K562 (cell line): ENCODE data around the gene KRT80.

ENCODE experiments used
- CHD1 ChIP-seq: fragments of 200-600 bp; sonication (generic); IDR thresholded peaks from one replicate; pipeline ENCODE4 v1.6.1; 2012; ENCODE audit warnings: mild to moderate bottlenecking, moderate library complexity, low read length, inconsistent platforms
- ETV1 ChIP-seq: fragments of 450-650 bp; conservative IDR thresholded peaks from 2 replicates; pipeline ENCODE4 v1.6.1; 2016; ENCODE audit warnings: missing genetic modification characterization, control low read depth, low read depth, missing compliant biosample characterization
- GABPA ChIP-seq: fragments of 200-800 bp; sonication (Bioruptor generic); conservative IDR thresholded peaks from 2 replicates; pipeline ENCODE4 v1.6.1; 2016; ENCODE audit warnings: low read depth, missing genetic modification characterization, missing compliant biosample characterization
- KLF16 ChIP-seq: IDR thresholded peaks from 2 replicates; pipeline ENCODE4 v1.6.1; 2016; ENCODE audit warnings: antibody characterized with exemption
- LARP7 ChIP-seq: fragments of 450-650 bp; IDR thresholded peaks from 2 replicates; pipeline ENCODE4 v1.6.1; 2016
- LEF1 ChIP-seq: fragments of 450-650 bp; IDR thresholded peaks from 2 replicates; pipeline ENCODE4 v1.6.1; 2016; ENCODE audit warnings: mild to moderate bottlenecking
- POLR2A ChIP-seq: fragments of 450-650 bp; conservative IDR thresholded peaks from 2 replicates; pipeline ENCODE4 v1.6.1; 2016
- POLR2AphosphoS5 ChIP-seq: IDR thresholded peaks from 2 replicates; pipeline ENCODE4 v1.6.1; 2011; ENCODE audit warnings: mild to moderate bottlenecking, low read depth, low read length, moderate library complexity; ENCODE audit not compliant: control insufficient read depth, insufficient read depth
- TF ChIP-seq, protein P1 (sequence below), 2 experiments: IDR thresholded peaks; 2 replicates each; pipeline ENCODE4 v1.6.1; 2012; ENCODE audit warnings: improper control_type of control experiment in 2 of 2, low read depth in 2 of 2, low read length in 2 of 2, borderline replicate concordance in 1 of 2
- TF ChIP-seq, protein P2 (sequence below): fragments of 450-650 bp; IDR thresholded peaks from 2 replicates; pipeline ENCODE4 v1.6.1; 2016; ENCODE audit warnings: low read depth, mild to moderate bottlenecking, moderate library complexity
- TF ChIP-seq, protein P3 (sequence below), 3 experiments: IDR thresholded peaks in 2 of 3; conservative IDR thresholded peaks in 1 of 3; 2 replicates each; pipeline ENCODE4 v1.5.1; 2011 to 2012; ENCODE audit warnings: low read length in 3 of 3, mild to moderate bottlenecking in 3 of 3, control low read depth in 2 of 3, improper control_type of control experiment in 1 of 3, inconsistent platforms in 1 of 3, low read depth in 1 of 3, mixed read lengths in 1 of 3, moderate library complexity in 1 of 3; ENCODE audit not compliant: insufficient read depth in 2 of 3

DNA sequence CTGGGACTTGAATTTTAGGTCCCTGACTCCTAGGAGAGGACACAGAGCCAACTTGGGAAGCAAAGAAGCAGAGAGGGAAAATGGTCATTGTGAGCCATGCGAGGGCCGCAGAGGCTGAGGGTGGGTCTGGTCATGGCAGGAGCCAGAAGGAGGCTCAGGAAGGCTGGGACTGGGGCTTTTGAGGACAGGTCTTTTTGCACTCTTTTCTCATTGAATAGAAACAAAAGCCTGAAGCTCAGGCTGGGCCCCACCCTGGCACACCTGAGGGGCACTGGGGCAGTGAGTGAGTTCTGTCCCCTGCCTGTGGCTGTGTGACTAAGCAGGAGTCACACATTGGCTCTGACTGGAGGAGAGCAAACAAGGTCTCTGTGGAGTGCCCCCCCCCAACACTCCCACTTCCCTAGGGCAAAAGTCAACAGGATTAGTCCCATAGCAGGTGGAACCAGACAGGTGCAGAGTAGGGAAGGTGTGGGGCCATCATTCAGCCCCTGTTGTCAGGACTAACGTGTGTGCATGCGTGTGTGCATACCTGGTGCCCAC is 44.1 kb upstream of the KRT80 start:
- TF ChIP-seq POLR2A (no peak), POLR2AphosphoS5 (no peak), ETV1 (tag) (no peak), LEF1 (no peak), GABPA (tag) (no peak), LARP7 (no peak), CHD1 (no peak), KLF16 (no peak)
- TF ChIP-seq, protein P1, sequence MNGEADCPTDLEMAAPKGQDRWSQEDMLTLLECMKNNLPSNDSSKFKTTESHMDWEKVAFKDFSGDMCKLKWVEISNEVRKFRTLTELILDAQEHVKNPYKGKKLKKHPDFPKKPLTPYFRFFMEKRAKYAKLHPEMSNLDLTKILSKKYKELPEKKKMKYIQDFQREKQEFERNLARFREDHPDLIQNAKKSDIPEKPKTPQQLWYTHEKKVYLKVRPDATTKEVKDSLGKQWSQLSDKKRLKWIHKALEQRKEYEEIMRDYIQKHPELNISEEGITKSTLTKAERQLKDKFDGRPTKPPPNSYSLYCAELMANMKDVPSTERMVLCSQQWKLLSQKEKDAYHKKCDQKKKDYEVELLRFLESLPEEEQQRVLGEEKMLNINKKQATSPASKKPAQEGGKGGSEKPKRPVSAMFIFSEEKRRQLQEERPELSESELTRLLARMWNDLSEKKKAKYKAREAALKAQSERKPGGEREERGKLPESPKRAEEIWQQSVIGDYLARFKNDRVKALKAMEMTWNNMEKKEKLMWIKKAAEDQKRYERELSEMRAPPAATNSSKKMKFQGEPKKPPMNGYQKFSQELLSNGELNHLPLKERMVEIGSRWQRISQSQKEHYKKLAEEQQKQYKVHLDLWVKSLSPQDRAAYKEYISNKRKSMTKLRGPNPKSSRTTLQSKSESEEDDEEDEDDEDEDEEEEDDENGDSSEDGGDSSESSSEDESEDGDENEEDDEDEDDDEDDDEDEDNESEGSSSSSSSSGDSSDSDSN (IDR thresholded peaks at IDR 0.05; ENCODE audit: borderline replicate concordance in 1 of 2, low read depth in 2 of 2, low read length in 2 of 2) = no peak
- TF ChIP-seq, protein P2, sequence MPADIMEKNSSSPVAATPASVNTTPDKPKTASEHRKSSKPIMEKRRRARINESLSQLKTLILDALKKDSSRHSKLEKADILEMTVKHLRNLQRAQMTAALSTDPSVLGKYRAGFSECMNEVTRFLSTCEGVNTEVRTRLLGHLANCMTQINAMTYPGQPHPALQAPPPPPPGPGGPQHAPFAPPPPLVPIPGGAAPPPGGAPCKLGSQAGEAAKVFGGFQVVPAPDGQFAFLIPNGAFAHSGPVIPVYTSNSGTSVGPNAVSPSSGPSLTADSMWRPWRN = no peak
- TF ChIP-seq, protein P3, sequence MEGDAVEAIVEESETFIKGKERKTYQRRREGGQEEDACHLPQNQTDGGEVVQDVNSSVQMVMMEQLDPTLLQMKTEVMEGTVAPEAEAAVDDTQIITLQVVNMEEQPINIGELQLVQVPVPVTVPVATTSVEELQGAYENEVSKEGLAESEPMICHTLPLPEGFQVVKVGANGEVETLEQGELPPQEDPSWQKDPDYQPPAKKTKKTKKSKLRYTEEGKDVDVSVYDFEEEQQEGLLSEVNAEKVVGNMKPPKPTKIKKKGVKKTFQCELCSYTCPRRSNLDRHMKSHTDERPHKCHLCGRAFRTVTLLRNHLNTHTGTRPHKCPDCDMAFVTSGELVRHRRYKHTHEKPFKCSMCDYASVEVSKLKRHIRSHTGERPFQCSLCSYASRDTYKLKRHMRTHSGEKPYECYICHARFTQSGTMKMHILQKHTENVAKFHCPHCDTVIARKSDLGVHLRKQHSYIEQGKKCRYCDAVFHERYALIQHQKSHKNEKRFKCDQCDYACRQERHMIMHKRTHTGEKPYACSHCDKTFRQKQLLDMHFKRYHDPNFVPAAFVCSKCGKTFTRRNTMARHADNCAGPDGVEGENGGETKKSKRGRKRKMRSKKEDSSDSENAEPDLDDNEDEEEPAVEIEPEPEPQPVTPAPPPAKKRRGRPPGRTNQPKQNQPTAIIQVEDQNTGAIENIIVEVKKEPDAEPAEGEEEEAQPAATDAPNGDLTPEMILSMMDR (IDR thresholded peaks at IDR 0.05 in 2 of 3, conservative IDR thresholded peaks at IDR 0.05 in 1 of 3; ENCODE audit: insufficient read depth in 2 of 3, low read depth in 1 of 3, low read length in 3 of 3) = no peak
